Occipital lobe (tissue), 2 donors: ENCODE measurements around the gene NCSTN. TPM values are rescaled to one million over a fixed set of nuclear protein-coding genes. Genes with fewer than 3 reads are reported as not detected.
"Not testable (repeated sequence)": the region's sequence is repeated elsewhere in the genome, so short reads cannot be mapped to it uniquely, and the experiment has no call there.

ENCODE experiments used
- DNase-seq: peaks from one replicate; lab custom pipeline; 2025; lab: John Stamatoyannopoulos, UW
- total RNA-seq: library from RNA; depleted of rRNA; stranded (reverse); fragments of >200 nt; gene quantifications from one replicate; pipeline ENCODE4 v1.2.3, GENCODE V29; 2014

NCSTN gene
- total RNA-seq, 1 donor from 2014 or later = 25.9 TPM

- no peak for DNase-seq
These were observed 27.6 kb downstream of the NCSTN start for GRCh38 chr1:160370561-160371345.

GRCh38 chr1:160371346-160371631 lies 28.1 kb downstream of the NCSTN start:
- no peak for DNase-seq

GRCh38 chr1:160371756-160372155 lies 28.6 kb downstream of the NCSTN start:
- no peak for DNase-seq

- no peak for DNase-seq
These were observed 30.5 kb downstream of the NCSTN start for GRCh38 chr1:160373696-160374095.

GRCh38 chr1:160374306-160375110 lies 31.3 kb downstream of the NCSTN start:
- no peak for DNase-seq

- peak; percentile 11 for DNase-seq
These were observed 32.8 kb downstream of the NCSTN start for GRCh38 chr1:160375788-160376524.

- peak; percentile 32 for DNase-seq
These were observed 33.4 kb downstream of the NCSTN start for GRCh38 chr1:160376525-160377131.

- no peak for DNase-seq
These were observed 34.5 kb downstream of the NCSTN start for GRCh38 chr1:160377585-160378206.

GRCh38 chr1:160384812-160385211 lies 41.6 kb downstream of the NCSTN start:
- DNase-seq = not testable (repeated sequence)

GRCh38 chr1:160388406-160388805 lies 45.2 kb downstream of the NCSTN start:
- not testable (repeated sequence) for DNase-seq

GRCh38 chr1:160394673-160395072 lies 51.5 kb downstream of the NCSTN start:
- no peak for DNase-seq

GRCh38 chr1:160397651-160398050 lies 54.5 kb downstream of the NCSTN start:
- DNase-seq = no peak

- DNase-seq = no peak
These were observed 55.6 kb downstream of the NCSTN start for GRCh38 chr1:160398823-160399222.

GRCh38 chr1:160399544-160400222 lies 56.5 kb downstream of the NCSTN start:
- no peak for DNase-seq

GRCh38 chr1:160400223-160400645 lies 57.1 kb downstream of the NCSTN start, which contains the start of gene VANGL2:
VANGL2 (plus strand) TSS chr1:160400564; CDS start chr1:160415838, 15,274 bp downstream.
- peak; percentile 49 for DNase-seq

- DNase-seq = no peak
These were observed 57.7 kb downstream of the NCSTN start for GRCh38 chr1:160400646-160401486.

- no peak for DNase-seq
These were observed 58.3 kb downstream of the NCSTN start for GRCh38 chr1:160401487-160401805.

GRCh38 chr1:160402001-160402795 lies 59.0 kb downstream of the NCSTN start:
- no peak for DNase-seq

GRCh38 chr1:160403244-160403643 lies 60.1 kb downstream of the NCSTN start:
- DNase-seq = no peak
